SHP77 (cell line): ENCODE measurements around the gene SLC22A23.

Experiments used
- DNase-seq, 2 experiments: peaks; one replicate each; lab custom pipeline; 2025; lab: John Stamatoyannopoulos, UW

Gene SLC22A23

GRCh38 chr6:3471286-3471685 lies 14.4 kb upstream of the SLC22A23 start:
- DNase-seq: peak; percentile 35 to 36

- DNase-seq: no peak
Measured at GRCh38 chr6:3468585-3468984, 11.7 kb upstream of the SLC22A23 start.

- no peak for DNase-seq
Measured at GRCh38 chr6:3467996-3468395, 11.1 kb upstream of the SLC22A23 start.

- no peak for DNase-seq
Measured at GRCh38 chr6:3466488-3467219, 9.8 kb upstream of the SLC22A23 start.

- DNase-seq: no peak
Measured at GRCh38 chr6:3460253-3460652, 3.4 kb upstream of the SLC22A23 start.

GRCh38 chr6:3458706-3459421 lies 2.0 kb upstream of the SLC22A23 start:
- DNase-seq: no peak

- peak; percentile 68 to 78 for DNase-seq
Measured at GRCh38 chr6:3457710-3458602, 1.1 kb upstream of the SLC22A23 start.

- DNase-seq: no peak
Measured at GRCh38 chr6:3456395-3456897, 404 bp downstream of the SLC22A23 start.

GRCh38 chr6:3455569-3456394 lies 1.1 kb downstream of the SLC22A23 start:
- no peak for DNase-seq

GRCh38 chr6:3455147-3455568 lies 1.7 kb downstream of the SLC22A23 start:
- peak in 1 of 2 experiments; percentile 30 for DNase-seq

- no peak for DNase-seq
Measured at GRCh38 chr6:3454273-3455010, 2.4 kb downstream of the SLC22A23 start.

- no peak for DNase-seq
Measured at GRCh38 chr6:3453413-3454272, 3.2 kb downstream of the SLC22A23 start.

- DNase-seq: no peak
Measured at GRCh38 chr6:3451498-3451897, 5.4 kb downstream of the SLC22A23 start.

- DNase-seq: no peak
Measured at GRCh38 chr6:3450888-3451287, 6.0 kb downstream of the SLC22A23 start.

- no peak for DNase-seq
Measured at GRCh38 chr6:3449750-3450305, 7.0 kb downstream of the SLC22A23 start.

GRCh38 chr6:3449321-3449720 lies 7.5 kb downstream of the SLC22A23 start:
- no peak for DNase-seq

GRCh38 chr6:3447005-3447404 lies 9.8 kb downstream of the SLC22A23 start:
- no peak for DNase-seq

- DNase-seq: no peak
Measured at GRCh38 chr6:3446184-3446583, 10.7 kb downstream of the SLC22A23 start.
